ENCODE data around the gene INO80B. TPM values are rescaled to one million over a fixed set of nuclear protein-coding genes. Genes with fewer than 3 reads are reported as not detected.

Gene INO80B
- total and polyA plus RNA-seq, 8 donors = 23.8 to 44.5 (median 34.3) TPM

- Histone ChIP-seq H3K9me3 (no peaks in the 10 kb centered on the region), H3K4me3 (peak overlapping the region; percentile 44 to 48), H3K27ac (no peak overlapping the region), H3K4me1 (peaks cover 0 to 20% of the 10 kb centered on the region in 2 donors), H3K27me3 (peaks cover 0 to 28% of the 10 kb centered on the region in 2 donors), H3K36me3 (no peaks in the 10 kb centered on the region)
- no peak for TF ChIP-seq CTCF (IDR thresholded peaks at IDR 0.05)
- DNase-seq (no peak), ATAC-seq (peak; percentile 33)
- intact Hi-C loops (cut with DNase I) = no loop called here
Observed at GRCh38 chr2:74414441-74414840, 40.4 kb upstream of the INO80B start.

GRCh38 chr2:74414881-74415761 lies 39.8 kb upstream of the INO80B start:
- intact Hi-C loops (cut with DNase I) = no loop called here
- peaks cover 0 to 28% of the 10 kb centered on the region in 2 donors for H3K27me3 ChIP-seq
- H3K36me3 ChIP-seq = no peaks in the 10 kb centered on the region
- H3K9me3 ChIP-seq = no peaks in the 10 kb centered on the region
- H3K4me3 ChIP-seq = peak overlapping the region; percentile 44 to 48
- peak in 2 of 4 donors; percentile 42 to 67 for DNase-seq
- peaks cover 0 to 20% of the 10 kb centered on the region in 2 donors for H3K4me1 ChIP-seq
- H3K27ac ChIP-seq = no peak overlapping the region
- TF ChIP-seq CTCF (IDR thresholded peaks at IDR 0.05) = peak; percentile 12 to 28
- ATAC-seq = peak; percentile 83

- peaks cover 2 to 23% of the 10 kb centered on the region in 2 donors for H3K4me1 ChIP-seq
- DNase-seq = peak in 1 of 4 donors; percentile 14
- TF ChIP-seq CTCF (IDR thresholded peaks at IDR 0.05) = no peak
- no peaks in the 10 kb centered on the region for H3K36me3 ChIP-seq
- H3K27me3 ChIP-seq = peaks cover 0 to 28% of the 10 kb centered on the region in 2 donors
- no peaks in the 10 kb centered on the region for H3K9me3 ChIP-seq
- H3K27ac ChIP-seq = no peak overlapping the region
- peak; percentile 17 for ATAC-seq
- intact Hi-C loops (cut with DNase I) = no loop called here
- H3K4me3 ChIP-seq = peak overlapping the region; percentile 44 to 48
Observed at GRCh38 chr2:74415762-74416395, 39.0 kb upstream of the INO80B start.

- H3K36me3 ChIP-seq = no peaks in the 10 kb centered on the region
- H3K4me3 ChIP-seq = no peak overlapping the region
- no peak overlapping the region for H3K27ac ChIP-seq
- no peak for ATAC-seq
- intact Hi-C loops (cut with DNase I) = no loop called here
- no peaks in the 10 kb centered on the region for H3K9me3 ChIP-seq
- peaks cover 4 to 29% of the 10 kb centered on the region in 2 donors for H3K4me1 ChIP-seq
- no peak for TF ChIP-seq CTCF (IDR thresholded peaks at IDR 0.05)
- no peak for DNase-seq
- peaks cover 0 to 30% of the 10 kb centered on the region in 2 donors for H3K27me3 ChIP-seq
Observed at GRCh38 chr2:74416778-74417177, 38.1 kb upstream of the INO80B start.

- no peak for ATAC-seq
- Histone ChIP-seq H3K4me1 (peaks cover 4 to 33% of the 10 kb centered on the region in 2 donors), H3K27ac (no peak overlapping the region), H3K4me3 (no peak overlapping the region), H3K36me3 (no peaks in the 10 kb centered on the region), H3K9me3 (no peaks in the 10 kb centered on the region), H3K27me3 (peaks cover 0 to 34% of the 10 kb centered on the region in 2 donors)
- intact Hi-C loops (cut with DNase I) = no loop called here
- no peak for TF ChIP-seq CTCF (IDR thresholded peaks at IDR 0.05)
- DNase-seq = no peak
Observed at GRCh38 chr2:74417197-74417596, 37.7 kb upstream of the INO80B start.
